ENCODE data around the gene CYP3A5.

The CYP3A5 gene

DNA sequence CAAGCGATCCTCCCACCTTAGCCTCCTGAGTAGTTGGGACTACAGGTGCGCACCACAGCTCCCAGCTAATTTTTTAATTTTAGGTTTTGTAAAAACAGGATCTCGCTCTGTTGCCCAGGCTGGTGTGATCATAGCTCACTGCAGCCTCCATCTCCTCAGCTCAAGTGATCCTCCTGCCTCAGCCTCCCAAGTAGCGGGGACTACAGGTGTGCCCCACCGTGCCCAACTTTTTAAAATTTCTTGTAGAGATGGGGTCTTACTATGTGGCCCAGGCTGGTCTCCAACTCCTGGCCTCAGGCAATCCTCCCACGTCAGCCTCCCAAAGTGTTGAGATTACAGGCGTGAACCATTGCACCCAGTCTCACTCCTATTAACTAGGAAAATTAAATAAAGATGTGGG lies 74.3 kb downstream of the CYP3A5 start:
- DNase-seq, result no peak

DNA sequence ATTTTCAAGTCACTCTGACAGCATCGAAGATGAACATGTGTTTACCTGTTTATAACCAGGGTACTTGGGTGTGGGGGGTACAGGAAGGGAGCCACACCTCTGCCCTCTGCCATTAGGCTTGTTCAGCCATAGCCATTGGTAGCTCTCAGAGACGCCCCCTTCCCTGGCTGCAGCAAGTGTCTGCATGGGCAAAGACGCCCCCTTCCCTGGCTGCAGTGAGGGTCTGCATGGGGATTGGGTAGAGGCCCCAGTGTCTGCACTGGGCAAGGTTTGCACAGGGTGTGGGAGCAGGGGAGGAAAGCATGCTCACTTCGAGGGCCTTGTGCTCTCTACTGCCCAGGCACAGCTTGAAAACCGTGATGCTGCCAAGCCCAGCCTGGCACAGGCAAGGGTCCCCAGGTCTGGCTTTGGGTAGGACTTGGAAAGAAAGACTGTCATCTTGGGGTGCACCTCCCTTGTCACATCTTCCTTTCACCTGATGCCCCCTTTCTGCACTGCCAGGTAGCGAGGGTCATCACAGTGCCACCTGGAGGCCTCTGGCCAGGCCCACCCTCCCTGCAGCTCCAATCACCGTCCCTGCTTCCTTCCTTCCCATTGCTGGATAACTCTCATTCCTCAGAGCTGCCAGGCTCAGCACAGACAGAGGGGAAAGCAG lies 78.0 kb downstream of the CYP3A5 start:
- DNase-seq, result no peak

DNA sequence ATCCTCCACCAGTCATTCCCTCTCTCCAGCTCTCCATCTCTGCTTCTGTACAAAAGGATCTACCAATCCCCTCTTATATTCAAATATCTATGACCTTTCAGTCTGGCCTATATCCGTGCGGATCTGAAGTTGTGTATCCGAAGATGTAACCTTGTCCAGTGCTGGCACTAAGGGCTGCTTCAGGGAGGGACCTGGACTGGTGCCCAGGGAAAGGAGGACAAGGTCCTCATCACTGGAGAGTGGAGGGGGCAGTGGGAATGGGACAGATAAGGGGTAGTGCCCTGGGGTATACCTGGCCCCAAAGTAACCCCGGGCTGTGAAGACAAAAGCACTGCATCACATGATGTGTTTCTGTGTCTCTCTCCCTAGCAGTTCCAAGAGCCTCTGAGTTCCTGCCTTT lies 80.0 kb downstream of the CYP3A5 start:
- DNase-seq, result no peak

All from NCI-H446 (cell line).